Upper lobe of left lung (tissue), 6 donors: ENCODE results near the gene FGF12. TPM values are rescaled to one million over a fixed set of nuclear protein-coding genes. Genes with fewer than 3 reads are reported as not detected.
A peak's percentile ranks its signal among the peaks of the same experiment; 100 is the strongest.

Source experiments
- ATAC-seq, 2 donors: fragments of 200-7000 bp; cut with Tn5 transposase; one replicate each; pipeline ENCODE4 v1.9.1; 2022; ENCODE audit warnings: mild to moderate bottlenecking in 2 of 2, moderate library complexity in 2 of 2; ENCODE audit not compliant: low FRiP score in 2 of 2
- DNase-seq, 2 donors: peaks; one replicate each; pipeline ENCODE4 v3.0.0-alpha.2; 2019 to 2020
- H3K27ac ChIP-seq, 4 donors: fragments of 200-600 bp; sonication (generic); one replicate each; pipeline ENCODE4 v1.5.1; 2016 to 2019
- H3K27me3 ChIP-seq, 4 donors: fragments of 200-600 bp; sonication (generic); one replicate each; pipeline ENCODE4 v1.5.1; 2017 to 2019
- H3K36me3 ChIP-seq, 4 donors: fragments of 200-600 bp; sonication (generic); one replicate each; pipeline ENCODE4 v1.5.1; 2016 to 2019
- H3K4me1 ChIP-seq, 4 donors: fragments of 200-600 bp; sonication (generic); one replicate each; pipeline ENCODE4 v1.5.1; 2018 to 2019
- H3K4me3 ChIP-seq, 4 donors: fragments of 200-600 bp; sonication (generic); one replicate each; pipeline ENCODE4 v1.5.1; 2017 to 2019; ENCODE audit warnings: mild to moderate bottlenecking in 2 of 4, moderate library complexity in 1 of 4
- H3K9me3 ChIP-seq, 4 donors: fragments of 200-600 bp; sonication (generic); one replicate each; pipeline ENCODE4 v1.5.1; 2018 to 2019
- EP300 ChIP-seq, 4 donors: sonication (generic); formaldehyde crosslinking; IDR thresholded peaks; one replicate each; pipeline ENCODE4 v1.5.1; 2017; ENCODE audit warnings: antibody characterized with exemption in 4 of 4, control low read depth in 2 of 4
- POLR2A ChIP-seq, 4 donors: fragments of 450-650 bp; IDR thresholded peaks; one replicate each; pipeline ENCODE4 v1.5.1; 2016 to 2017; ENCODE audit warnings: antibody characterized with exemption in 4 of 4, mild to moderate bottlenecking in 2 of 4
- POLR2AphosphoS5 ChIP-seq, 2 donors: sonication (generic); formaldehyde crosslinking; IDR thresholded peaks; one replicate each; pipeline ENCODE4 v1.5.1; 2017; ENCODE audit warnings: antibody characterized with exemption in 2 of 2
- WGBS, 2 donors: methylation state at CpG; one replicate each; pipeline ENCODE4 v1.1.5; 2017 to 2018; 5-methylcytosine and 5-hydroxymethylcytosine counted together
- total RNA-seq, 6 donors: library from RNA; depleted of rRNA in 4 of 6; stranded (reverse); fragments of >200 nt in 4 of 6; gene quantifications; one replicate each; pipeline versions ENCODE4 v1.1.0 to v1.2.1, GENCODE V29; 2016 to 2021
- TF ChIP-seq, protein P1 (sequence below), 6 experiments: fragments of 450-650 bp in 4 of 6; fragments of 200-600 bp in 2 of 6; sonication (generic) in 2 of 6; IDR thresholded peaks; one replicate each; pipeline ENCODE4 v1.5.1; 2016 to 2019; ENCODE audit warnings: antibody characterized with exemption in 6 of 6
- donor health status: DM: no; HTN: no; CAD: no; lungs with moderate emphysema.
- donor health status: DM: no; HTN: yes; CAD: no; lungs with severe emphysema.

The FGF12 gene
- total RNA-seq, 6 donors from 2014 or later: 0.83 to 5.3 (median 2.2) TPM

DNA sequence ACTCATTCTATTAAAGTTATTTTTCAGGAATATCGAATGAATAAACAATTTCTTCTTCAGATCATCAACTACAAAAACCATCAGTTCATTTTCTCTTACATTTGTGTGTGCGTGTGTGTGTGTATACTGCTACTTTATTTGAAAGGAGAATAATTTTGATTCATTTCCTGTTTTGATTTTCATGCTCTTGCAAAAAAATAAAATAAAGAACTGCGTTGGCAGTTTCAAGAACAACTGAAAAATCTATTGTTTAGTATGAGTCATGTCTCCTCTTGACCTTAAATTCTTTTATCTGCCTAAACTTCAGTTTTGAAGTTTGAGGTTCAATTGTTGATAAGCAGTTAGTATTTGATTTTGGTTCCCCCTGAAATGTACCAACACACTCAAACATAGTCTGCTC, 540.8 kb downstream of the FGF12 start:
- H3K36me3 ChIP-seq: no peaks in the 10 kb centered on the region
- H3K27ac ChIP-seq: no peak overlapping the region
- DNase-seq: no peak
- no peaks in the 10 kb centered on the region for H3K27me3 ChIP-seq
- WGBS, 2 donors: 56 to 63% methylated on average over 3 of the region's 3 CpGs
- TF ChIP-seq, protein P1, sequence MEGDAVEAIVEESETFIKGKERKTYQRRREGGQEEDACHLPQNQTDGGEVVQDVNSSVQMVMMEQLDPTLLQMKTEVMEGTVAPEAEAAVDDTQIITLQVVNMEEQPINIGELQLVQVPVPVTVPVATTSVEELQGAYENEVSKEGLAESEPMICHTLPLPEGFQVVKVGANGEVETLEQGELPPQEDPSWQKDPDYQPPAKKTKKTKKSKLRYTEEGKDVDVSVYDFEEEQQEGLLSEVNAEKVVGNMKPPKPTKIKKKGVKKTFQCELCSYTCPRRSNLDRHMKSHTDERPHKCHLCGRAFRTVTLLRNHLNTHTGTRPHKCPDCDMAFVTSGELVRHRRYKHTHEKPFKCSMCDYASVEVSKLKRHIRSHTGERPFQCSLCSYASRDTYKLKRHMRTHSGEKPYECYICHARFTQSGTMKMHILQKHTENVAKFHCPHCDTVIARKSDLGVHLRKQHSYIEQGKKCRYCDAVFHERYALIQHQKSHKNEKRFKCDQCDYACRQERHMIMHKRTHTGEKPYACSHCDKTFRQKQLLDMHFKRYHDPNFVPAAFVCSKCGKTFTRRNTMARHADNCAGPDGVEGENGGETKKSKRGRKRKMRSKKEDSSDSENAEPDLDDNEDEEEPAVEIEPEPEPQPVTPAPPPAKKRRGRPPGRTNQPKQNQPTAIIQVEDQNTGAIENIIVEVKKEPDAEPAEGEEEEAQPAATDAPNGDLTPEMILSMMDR (IDR thresholded peaks at IDR 0.05): no peak
- TF ChIP-seq POLR2A (IDR thresholded peaks at IDR 0.05) (no peak), EP300 (IDR thresholded peaks at IDR 0.05) (no peak), POLR2AphosphoS5 (IDR thresholded peaks at IDR 0.05) (no peak)
- H3K4me1 ChIP-seq: no peaks in the 10 kb centered on the region
- no peak for ATAC-seq
- no peak overlapping the region for H3K4me3 ChIP-seq
- no peaks in the 10 kb centered on the region for H3K9me3 ChIP-seq

DNA sequence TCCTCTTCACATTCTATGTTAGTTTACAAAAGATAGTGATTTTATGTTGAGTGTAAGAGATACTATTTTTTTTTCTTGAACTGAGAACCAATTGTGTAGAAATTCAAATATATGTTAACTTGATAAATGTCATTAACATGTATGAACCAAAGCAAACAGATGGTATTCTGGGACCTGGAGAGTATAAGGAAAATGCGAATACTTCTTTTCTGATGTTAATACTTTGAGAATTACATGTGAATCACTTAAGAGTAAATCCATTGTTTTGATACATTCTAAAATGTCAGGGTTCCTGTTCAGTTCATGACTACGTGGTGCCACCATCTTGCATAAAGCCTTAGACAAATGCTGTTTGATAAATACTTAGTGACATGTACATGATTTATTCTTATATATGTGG, 541.3 kb downstream of the FGF12 start:
- no peaks in the 10 kb centered on the region for H3K4me1 ChIP-seq
- H3K36me3 ChIP-seq: no peaks in the 10 kb centered on the region
- no peak for DNase-seq
- TF ChIP-seq, protein P1 (IDR thresholded peaks at IDR 0.05): no peak
- TF ChIP-seq POLR2AphosphoS5 (IDR thresholded peaks at IDR 0.05) (no peak), POLR2A (IDR thresholded peaks at IDR 0.05) (no peak), EP300 (IDR thresholded peaks at IDR 0.05) (no peak)
- H3K27ac ChIP-seq: no peak overlapping the region
- no peak overlapping the region for H3K4me3 ChIP-seq
- ATAC-seq: no peak
- H3K9me3 ChIP-seq: no peaks in the 10 kb centered on the region
- WGBS, 2 donors: 82 to 84% methylated on average over 2 of the region's 2 CpGs
- no peaks in the 10 kb centered on the region for H3K27me3 ChIP-seq

DNA sequence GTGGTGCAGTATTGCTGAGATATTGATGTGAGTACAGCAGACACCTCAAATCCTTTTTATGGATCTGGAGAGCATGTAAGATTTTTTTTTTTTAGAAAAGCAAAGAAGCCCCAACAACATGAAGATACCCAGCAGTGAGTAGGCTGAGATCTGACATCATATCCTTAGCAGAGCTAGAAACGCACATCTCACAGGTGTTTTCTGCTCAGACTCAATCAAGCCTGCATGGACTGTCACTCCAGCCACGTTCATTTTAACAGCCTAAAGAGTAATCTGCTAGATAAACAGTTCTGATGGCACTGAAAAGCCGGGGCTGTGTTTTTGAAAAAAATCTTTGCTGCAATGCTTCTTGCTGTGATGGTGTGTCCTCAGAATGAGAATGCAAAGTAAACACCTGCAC, 544.2 kb downstream of the FGF12 start:
- 55% methylated on average over 3 of the region's 3 CpGs for WGBS, 2 donors
- ATAC-seq: no peak
- Histone ChIP-seq H3K4me3 (no peak overlapping the region), H3K36me3 (no peaks in the 10 kb centered on the region), H3K27me3 (no peaks in the 10 kb centered on the region), H3K27ac (no peak overlapping the region), H3K9me3 (no peaks in the 10 kb centered on the region), H3K4me1 (no peaks in the 10 kb centered on the region)
- no peak for TF ChIP-seq POLR2A (IDR thresholded peaks at IDR 0.05)
- TF ChIP-seq EP300 (IDR thresholded peaks at IDR 0.05): no peak
- TF ChIP-seq, protein P1 (IDR thresholded peaks at IDR 0.05): no peak
- no peak for TF ChIP-seq POLR2AphosphoS5 (IDR thresholded peaks at IDR 0.05)
- DNase-seq: no peak

DNA sequence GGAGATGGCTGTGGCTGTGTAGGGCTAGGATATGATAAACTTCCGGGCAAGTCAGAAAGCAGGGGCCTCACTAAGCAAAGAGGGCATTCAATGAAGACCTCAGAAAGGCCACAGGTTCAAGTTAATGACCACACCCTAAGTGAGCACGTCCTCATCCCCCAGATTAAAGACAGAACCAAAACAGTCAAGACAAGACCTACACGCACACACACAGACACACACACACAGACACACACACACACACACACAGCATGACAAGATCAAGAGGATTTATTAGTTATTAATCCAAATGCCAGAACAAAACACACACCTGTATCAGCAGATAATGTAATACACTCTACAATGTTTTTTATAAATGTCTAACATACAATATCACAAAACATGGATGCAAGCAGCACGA, 546.2 kb downstream of the FGF12 start:
- Histone ChIP-seq H3K9me3 (no peaks in the 10 kb centered on the region), H3K4me1 (no peaks in the 10 kb centered on the region), H3K27me3 (no peaks in the 10 kb centered on the region), H3K36me3 (no peaks in the 10 kb centered on the region), H3K27ac (no peak overlapping the region), H3K4me3 (no peak overlapping the region)
- ATAC-seq: peak in 1 of 2 donors; percentile 65
- no peak for DNase-seq
- TF ChIP-seq POLR2A (IDR thresholded peaks at IDR 0.05) (no peak), POLR2AphosphoS5 (IDR thresholded peaks at IDR 0.05) (no peak), EP300 (IDR thresholded peaks at IDR 0.05) (no peak)
- TF ChIP-seq, protein P1 (IDR thresholded peaks at IDR 0.05): no peak
- 82 to 93% methylated on average over 4 of the region's 4 CpGs for WGBS, 2 donors

DNA sequence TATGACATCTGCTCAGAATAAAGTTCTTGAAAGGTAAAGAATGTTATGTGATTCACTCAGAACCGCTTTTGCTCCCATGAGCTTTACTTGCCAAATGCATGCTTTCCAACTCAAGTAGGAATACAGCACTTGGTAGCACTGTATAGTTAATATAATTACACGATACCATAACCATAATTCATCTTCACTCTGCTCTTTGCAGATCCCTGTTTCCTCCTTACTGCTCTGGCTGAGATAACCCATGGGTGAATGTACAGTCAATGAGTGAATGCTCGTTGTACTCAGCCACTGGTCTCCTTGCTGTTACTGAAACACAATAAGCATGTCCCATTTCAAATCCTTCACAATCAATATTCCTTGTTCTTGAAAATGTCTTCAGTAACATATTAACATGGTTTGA, 550.0 kb downstream of the FGF12 start:
- ATAC-seq (no peak), DNase-seq (no peak)
- no peaks in the 10 kb centered on the region for H3K4me1 ChIP-seq
- H3K9me3 ChIP-seq: no peaks in the 10 kb centered on the region
- H3K36me3 ChIP-seq: no peaks in the 10 kb centered on the region
- no peak overlapping the region for H3K4me3 ChIP-seq
- H3K27me3 ChIP-seq: no peaks in the 10 kb centered on the region
- no peak overlapping the region for H3K27ac ChIP-seq
- 84 to 89% methylated on average over 3 of the region's 3 CpGs for WGBS, 2 donors
- TF ChIP-seq POLR2AphosphoS5 (IDR thresholded peaks at IDR 0.05) (no peak), POLR2A (IDR thresholded peaks at IDR 0.05) (no peak), EP300 (IDR thresholded peaks at IDR 0.05) (no peak)
- TF ChIP-seq, protein P1 (IDR thresholded peaks at IDR 0.05): no peak
